ENCODE data around the gene REEP2. TPM values are rescaled to one million over a fixed set of nuclear protein-coding genes. Genes with fewer than 3 reads are reported as not detected.
A peak's percentile ranks its signal among the peaks of the same experiment; 100 is the strongest.

REEP2 gene
- total and polyA plus RNA-seq, 10 donors, result 0.20 to 0.98 (median 0.47) TPM; not detected in 2

- peak overlapping the region; percentile 49 to 78 (median 54) for H3K4me3 ChIP-seq
- H3K4me1 ChIP-seq, result peaks cover 9 to 45% (median 27%) of the 10 kb centered on the region in 6 donors
- no peaks in the 10 kb centered on the region for H3K9me3 ChIP-seq
- intact Hi-C loops (cut with DNase I; ENCODE audit: low total_unique reads), result no loop called here
- peak overlapping the region in 5 of 8 donors; percentile 28 to 78 (median 39) for H3K27ac ChIP-seq
- peak; percentile 97 for DNase-seq
- 3 to 6% (median 4%) methylated on average over 53 to 93 of the region's 93 CpGs for WGBS, 5 donors
- H3K27me3 ChIP-seq (replicated peaks in 1 of 7), result peaks cover 0 to 87% (median 46%) of the 10 kb centered on the region in 7 donors
- H3K36me3 ChIP-seq, result no peaks in the 10 kb centered on the region
- TF ChIP-seq POLR2AphosphoS5 (IDR thresholded peaks at IDR 0.05) (peak; percentile 70 to 84 (median 77)), POLR2A (IDR thresholded peaks at IDR 0.05) (no peak)
- TF ChIP-seq, protein P1, sequence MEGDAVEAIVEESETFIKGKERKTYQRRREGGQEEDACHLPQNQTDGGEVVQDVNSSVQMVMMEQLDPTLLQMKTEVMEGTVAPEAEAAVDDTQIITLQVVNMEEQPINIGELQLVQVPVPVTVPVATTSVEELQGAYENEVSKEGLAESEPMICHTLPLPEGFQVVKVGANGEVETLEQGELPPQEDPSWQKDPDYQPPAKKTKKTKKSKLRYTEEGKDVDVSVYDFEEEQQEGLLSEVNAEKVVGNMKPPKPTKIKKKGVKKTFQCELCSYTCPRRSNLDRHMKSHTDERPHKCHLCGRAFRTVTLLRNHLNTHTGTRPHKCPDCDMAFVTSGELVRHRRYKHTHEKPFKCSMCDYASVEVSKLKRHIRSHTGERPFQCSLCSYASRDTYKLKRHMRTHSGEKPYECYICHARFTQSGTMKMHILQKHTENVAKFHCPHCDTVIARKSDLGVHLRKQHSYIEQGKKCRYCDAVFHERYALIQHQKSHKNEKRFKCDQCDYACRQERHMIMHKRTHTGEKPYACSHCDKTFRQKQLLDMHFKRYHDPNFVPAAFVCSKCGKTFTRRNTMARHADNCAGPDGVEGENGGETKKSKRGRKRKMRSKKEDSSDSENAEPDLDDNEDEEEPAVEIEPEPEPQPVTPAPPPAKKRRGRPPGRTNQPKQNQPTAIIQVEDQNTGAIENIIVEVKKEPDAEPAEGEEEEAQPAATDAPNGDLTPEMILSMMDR (IDR thresholded peaks at IDR 0.05 in 8 of 11, conservative IDR thresholded peaks at IDR 0.05 in 3 of 11), result peak in 1 of 11 experiments; percentile 13
Measured at GRCh38 chr5:138491669-138492559, 53.1 kb downstream of the REEP2 start.

GRCh38 chr5:138492560-138493045, 53.7 kb downstream of the REEP2 start:
- 34 to 53% (median 46%) methylated on average over 10 of the region's 10 CpGs for WGBS, 5 donors
- Histone ChIP-seq H3K4me1 (peaks cover 9 to 42% (median 27%) of the 10 kb centered on the region in 6 donors), H3K27ac (peak overlapping the region in 4 of 8 donors; percentile 28 to 78 (median 49)), H3K36me3 (no peaks in the 10 kb centered on the region), H3K4me3 (peak overlapping the region; percentile 49 to 78 (median 54)), H3K27me3 (replicated peaks in 1 of 7) (peaks cover 0 to 90% (median 46%) of the 10 kb centered on the region in 7 donors), H3K9me3 (no peaks in the 10 kb centered on the region)
- no peak for DNase-seq
- intact Hi-C loops (cut with DNase I; ENCODE audit: low total_unique reads), result no loop called here
- no peak for TF ChIP-seq POLR2AphosphoS5 (IDR thresholded peaks at IDR 0.05)
- TF ChIP-seq POLR2A (IDR thresholded peaks at IDR 0.05), result no peak
- TF ChIP-seq, protein P1 (IDR thresholded peaks at IDR 0.05 in 8 of 11, conservative IDR thresholded peaks at IDR 0.05 in 3 of 11), result no peak

- no peak overlapping the region for H3K4me3 ChIP-seq
- H3K27me3 ChIP-seq (replicated peaks in 1 of 7), result peaks cover 0 to 65% (median 37%) of the 10 kb centered on the region in 7 donors
- H3K27ac ChIP-seq, result no peak overlapping the region
- TF ChIP-seq, protein P1 (IDR thresholded peaks at IDR 0.05 in 8 of 11, conservative IDR thresholded peaks at IDR 0.05 in 3 of 11), result no peak
- TF ChIP-seq POLR2AphosphoS5 (IDR thresholded peaks at IDR 0.05) (no peak), POLR2A (IDR thresholded peaks at IDR 0.05) (no peak)
- H3K36me3 ChIP-seq, result no peaks in the 10 kb centered on the region
- DNase-seq, result no peak
- H3K4me1 ChIP-seq, result peaks cover 9 to 27% (median 21%) of the 10 kb centered on the region in 6 donors
- H3K9me3 ChIP-seq, result no peaks in the 10 kb centered on the region
- intact Hi-C loops (cut with DNase I; ENCODE audit: low total_unique reads), result no loop called here
- WGBS, 5 donors, result 67 to 90% (median 83%) methylated on average over 7 of the region's 7 CpGs
Measured at GRCh38 chr5:138495351-138495750, 56.5 kb downstream of the REEP2 start.

Small RNA genes lying within 50 kb of the gene (small RNA-seq; reads per million reads assigned to genes)
- gene AC113403.1, result 0 reads per million in 4 donors

Other genes with a start within 250 kb of the REEP2 start
- gene CDC23, start 225.7 kb upstream of the REEP2 start, total RNA-seq, result 10 to 100 TPM; 21.0 to 28.6 (median 23.3) TPM
- gene CDC23, start 225.7 kb upstream of the REEP2 start, polyA plus RNA-seq, result 10 to 100 TPM in 2 of 3 donors, 1 to 10 TPM in 1; 8.7 to 14.0 (median 12.2) TPM
- gene GFRA3, start 164.4 kb upstream of the REEP2 start, total RNA-seq, result not detected
- gene GFRA3, start 164.4 kb upstream of the REEP2 start, polyA plus RNA-seq, result 1 to 10 TPM in 1 of 3 donors, under 1 TPM in 1, not detected in 1; 0.14 to 1.2 TPM
- gene CDC25C, start 107.3 kb upstream of the REEP2 start, total RNA-seq, result 1 to 10 TPM in 3 of 7 donors, under 1 TPM in 4; 0.25 to 6.0 (median 0.89) TPM
- 1 to 10 TPM in 1 of 3 donors, under 1 TPM in 2; 0.37 to 2.0 (median 0.77) TPM for gene CDC25C, start 107.3 kb upstream of the REEP2 start, polyA plus RNA-seq
- gene FAM53C, start 100.8 kb upstream of the REEP2 start, total RNA-seq, result 10 to 100 TPM; 28.8 to 42.0 (median 33.7) TPM
- gene FAM53C, start 100.8 kb upstream of the REEP2 start, polyA plus RNA-seq, result 10 to 100 TPM in 1 of 3 donors, 1 to 10 TPM in 2; 6.8 to 11.7 (median 7.7) TPM
- gene KDM3B, start 86.4 kb upstream of the REEP2 start, total RNA-seq, result 10 to 100 TPM; 69.1 to 90.6 (median 79.6) TPM
- gene KDM3B, start 86.4 kb upstream of the REEP2 start, polyA plus RNA-seq, result 10 to 100 TPM; 21.6 to 27.4 (median 24.8) TPM
- gene EGR1, start 26.4 kb downstream of the REEP2 start, total RNA-seq, result 100 to 1,000 TPM in 2 of 7 donors, 10 to 100 TPM in 2, 1 to 10 TPM in 3; 2.8 to 138 (median 13.5) TPM
- 10 to 100 TPM in 1 of 3 donors, 1 to 10 TPM in 2; 2.7 to 11.7 (median 5.3) TPM for gene EGR1, start 26.4 kb downstream of the REEP2 start, polyA plus RNA-seq
- gene ETF1, start 104.2 kb downstream of the REEP2 start, total RNA-seq, result 10 to 100 TPM; 42.7 to 78.8 (median 56.1) TPM
- gene ETF1, start 104.2 kb downstream of the REEP2 start, polyA plus RNA-seq, result 10 to 100 TPM; 21.3 to 35.4 (median 23.3) TPM
- 100 to 1,000 TPM; 108 to 187 (median 158) TPM for gene HSPA9, start 136.3 kb downstream of the REEP2 start, total RNA-seq
- 10 to 100 TPM; 50.4 to 77.7 (median 62.2) TPM for gene HSPA9, start 136.3 kb downstream of the REEP2 start, polyA plus RNA-seq

Measured in spleen (tissue), 11 donors.